Dendritic cell treated with granulocyte-macrophage colony-stimulating factor and Interleukin-4, amounts not matched to agents 40 ng/mL and 50 ng/mL, for 4 days (primary cell): ENCODE data around the gene BRSK2.
"Not testable (repeated sequence)": the region's sequence is repeated elsewhere in the genome, so short reads cannot be mapped to it uniquely, and the experiment has no call there.

ENCODE experiments used
- H3K27ac Mint-ChIP-seq: one replicate; pipeline ENCODE4 v1.8.0; 2022; ENCODE audit warnings: mild to moderate bottlenecking, mixed read lengths
- H3K27me3 Mint-ChIP-seq: one replicate; pipeline ENCODE4 v1.8.0; 2022; ENCODE audit warnings: mild to moderate bottlenecking, mixed read lengths
- H3K36me3 Mint-ChIP-seq: one replicate; pipeline ENCODE4 v1.8.0; 2022; ENCODE audit warnings: low read depth, mixed read lengths
- H3K4me1 Mint-ChIP-seq: one replicate; pipeline ENCODE4 v1.8.0; 2022; ENCODE audit warnings: low read depth, mixed read lengths
- H3K4me3 Mint-ChIP-seq: one replicate; pipeline ENCODE4 v1.8.0; 2022; ENCODE audit warnings: mild to moderate bottlenecking, moderate library complexity, mixed read lengths
- H3K9me3 Mint-ChIP-seq: one replicate; pipeline ENCODE4 v1.8.0; 2022; ENCODE audit warnings: mixed read lengths
- intact Hi-C: fragments of 100-400 bp; cut with micrococcal nuclease; formaldehyde crosslinking; loops from one replicate; pipeline ENCODE4 v1.15.0; 2022

The BRSK2 gene

GRCh38 chr11:1504138-1504537 is 114.4 kb downstream of the BRSK2 start:
- Mint-ChIP-seq H3K4me1 (peaks cover 41% of the 10 kb centered on the region), H3K27me3 (no peaks in the 10 kb centered on the region), H3K4me3 (no peak overlapping the region), H3K36me3 (peaks cover 36% of the 10 kb centered on the region), H3K9me3 (peaks cover 7% of the 10 kb centered on the region), H3K27ac (peak overlapping the region; percentile 44)
- intact Hi-C loops = no loop called here

GRCh38 chr11:1504581-1505290 is 115.0 kb downstream of the BRSK2 start:
- no peaks in the 10 kb centered on the region for H3K27me3 Mint-ChIP-seq
- H3K4me3 Mint-ChIP-seq = no peak overlapping the region
- H3K4me1 Mint-ChIP-seq = peaks cover 45% of the 10 kb centered on the region
- intact Hi-C loops = no loop called here
- H3K27ac Mint-ChIP-seq = no peak overlapping the region
- peaks cover 5% of the 10 kb centered on the region for H3K9me3 Mint-ChIP-seq
- peaks cover 30% of the 10 kb centered on the region for H3K36me3 Mint-ChIP-seq

GRCh38 chr11:1505480-1505879 is 115.7 kb downstream of the BRSK2 start:
- intact Hi-C loops = no loop called here
- H3K4me3 Mint-ChIP-seq = no peak overlapping the region
- peaks cover 45% of the 10 kb centered on the region for H3K4me1 Mint-ChIP-seq
- H3K36me3 Mint-ChIP-seq = peaks cover 23% of the 10 kb centered on the region
- H3K9me3 Mint-ChIP-seq = no peaks in the 10 kb centered on the region
- no peaks in the 10 kb centered on the region for H3K27me3 Mint-ChIP-seq
- H3K27ac Mint-ChIP-seq = no peak overlapping the region

GRCh38 chr11:1506981-1507380 is 117.2 kb downstream of the BRSK2 start:
- no peak overlapping the region for H3K4me3 Mint-ChIP-seq

GRCh38 chr11:1507381-1508140 is 117.8 kb downstream of the BRSK2 start:
- Mint-ChIP-seq H3K4me1 (peaks cover 39% of the 10 kb centered on the region), H3K36me3 (peaks cover 13% of the 10 kb centered on the region), H3K4me3 (no peak overlapping the region), H3K9me3 (no peaks in the 10 kb centered on the region), H3K27me3 (no peaks in the 10 kb centered on the region), H3K27ac (no peak overlapping the region)
- intact Hi-C loops = no loop called here

More at GRCh38 chr11:1506981-1507380, 117.2 kb downstream of the BRSK2 start:
- Mint-ChIP-seq H3K4me1 (peaks cover 39% of the 10 kb centered on the region), H3K27ac (no peak overlapping the region), H3K9me3 (no peaks in the 10 kb centered on the region), H3K36me3 (peaks cover 13% of the 10 kb centered on the region), H3K27me3 (no peaks in the 10 kb centered on the region)
- intact Hi-C loops = no loop called here

GRCh38 chr11:1508491-1508891 is 118.8 kb downstream of the BRSK2 start:
- H3K4me3 Mint-ChIP-seq = no peak overlapping the region
- H3K27ac Mint-ChIP-seq = no peak overlapping the region
- peaks cover 18% of the 10 kb centered on the region for H3K36me3 Mint-ChIP-seq
- H3K27me3 Mint-ChIP-seq = no peaks in the 10 kb centered on the region
- H3K9me3 Mint-ChIP-seq = no peaks in the 10 kb centered on the region
- intact Hi-C loops = no loop called here
- peaks cover 43% of the 10 kb centered on the region for H3K4me1 Mint-ChIP-seq

GRCh38 chr11:1508986-1509385 is 119.3 kb downstream of the BRSK2 start:
- intact Hi-C loops = no loop called here
- Mint-ChIP-seq H3K27ac (no peak overlapping the region), H3K9me3 (no peaks in the 10 kb centered on the region), H3K4me1 (peaks cover 43% of the 10 kb centered on the region), H3K4me3 (no peak overlapping the region), H3K36me3 (peaks cover 18% of the 10 kb centered on the region), H3K27me3 (no peaks in the 10 kb centered on the region)

- Mint-ChIP-seq H3K4me1 (peaks cover 43% of the 10 kb centered on the region), H3K36me3 (peaks cover 22% of the 10 kb centered on the region), H3K27ac (no peak overlapping the region), H3K4me3 (no peak overlapping the region), H3K9me3 (no peaks in the 10 kb centered on the region), H3K27me3 (no peaks in the 10 kb centered on the region)
- intact Hi-C loops = no loop called here
These were observed 120.0 kb downstream of the BRSK2 start for GRCh38 chr11:1509626-1510255.

GRCh38 chr11:1510351-1510750 is 120.6 kb downstream of the BRSK2 start:
- H3K9me3 Mint-ChIP-seq, intact Hi-C loops: not testable (repeated sequence)

GRCh38 chr11:1510928-1511327 is 121.2 kb downstream of the BRSK2 start:
- H3K9me3 Mint-ChIP-seq = no peaks in the 10 kb centered on the region
- peaks cover 52% of the 10 kb centered on the region for H3K4me1 Mint-ChIP-seq
- H3K27ac Mint-ChIP-seq = no peak overlapping the region
- H3K36me3 Mint-ChIP-seq = peaks cover 22% of the 10 kb centered on the region
- H3K4me3 Mint-ChIP-seq = no peak overlapping the region
- intact Hi-C loops = no loop called here
- no peaks in the 10 kb centered on the region for H3K27me3 Mint-ChIP-seq

More at GRCh38 chr11:1510351-1510750, 120.6 kb downstream of the BRSK2 start:
- H3K4me3 Mint-ChIP-seq, H3K27me3 Mint-ChIP-seq, H3K27ac Mint-ChIP-seq: not testable (repeated sequence)
- Mint-ChIP-seq H3K36me3 (peaks cover 22% of the 10 kb centered on the region), H3K4me1 (peaks cover 46% of the 10 kb centered on the region)

- intact Hi-C loops = no loop called here
- Mint-ChIP-seq H3K9me3 (no peaks in the 10 kb centered on the region), H3K4me1 (peaks cover 51% of the 10 kb centered on the region), H3K27me3 (no peaks in the 10 kb centered on the region), H3K27ac (no peak overlapping the region), H3K36me3 (peaks cover 22% of the 10 kb centered on the region), H3K4me3 (no peak overlapping the region)
These were observed 122.3 kb downstream of the BRSK2 start for GRCh38 chr11:1511937-1512496.
